ENCODE data around the gene MED29. TPM values are rescaled to one million over a fixed set of nuclear protein-coding genes. Genes with fewer than 3 reads are reported as not detected.

The MED29 gene
- total RNA-seq, 1 experiment from 2014 or later = 24.3 TPM

DNA sequence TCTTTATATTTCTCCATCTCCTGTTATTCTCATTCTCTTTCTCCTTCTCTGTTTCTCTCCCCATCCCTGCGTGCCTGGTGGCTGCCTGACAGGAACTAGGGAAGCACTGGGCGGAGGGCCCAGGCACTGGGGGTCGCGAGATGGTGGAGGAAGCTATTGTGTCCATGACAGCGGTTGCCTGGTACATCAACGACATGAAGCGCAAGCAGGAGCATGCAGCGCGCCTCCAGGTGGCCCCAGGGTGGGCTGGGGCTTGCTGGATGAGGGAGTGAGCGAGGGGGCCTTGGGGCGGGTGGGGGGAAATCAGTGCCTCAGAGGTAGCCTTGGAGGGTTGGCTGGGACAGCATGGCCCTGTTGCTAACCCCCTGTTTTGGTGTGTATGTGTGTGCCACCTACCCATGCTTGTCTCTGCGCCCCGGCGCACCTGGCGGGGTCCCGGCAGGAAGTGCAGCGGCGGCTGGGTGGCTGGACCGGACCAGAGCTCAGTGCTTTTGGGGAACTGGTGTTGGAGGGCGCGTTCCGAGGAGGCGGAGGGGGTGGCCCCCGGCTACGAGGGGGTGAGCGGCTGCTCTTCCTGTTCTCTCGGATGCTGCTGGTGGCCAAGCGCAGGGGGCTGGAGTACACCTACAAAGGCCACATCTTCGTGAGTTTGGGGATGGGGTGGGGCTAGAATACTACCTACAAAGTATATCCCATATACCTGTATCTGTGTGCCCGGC, 26.4 kb downstream of the MED29 start:
- Mint-ChIP-seq H3K4me3 (ENCODE audit: unreplicated experiment) (no peak overlapping the region), H3K27me3 (ENCODE audit: insufficient read depth, unreplicated experiment) (no peaks in the 10 kb centered on the region), H3K9me3 (ENCODE audit: unreplicated experiment) (no peaks in the 10 kb centered on the region), H3K36me3 (ENCODE audit: insufficient read depth, unreplicated experiment) (no peaks in the 10 kb centered on the region), H3K27ac (ENCODE audit: low read depth, unreplicated experiment) (no peak overlapping the region), H3K4me1 (ENCODE audit: insufficient read depth, unreplicated experiment) (peaks cover 9% of the 10 kb centered on the region)
- intact Hi-C loops (cut with micrococcal nuclease) = no loop called here
- DNase-seq (ENCODE audit: unreplicated experiment) = no peak
- BruUV-seq (replicated peaks) = no TSS peak
- ChIA-PET POLR2A (interaction anchor here (0.7 kb wide), 1 partner anchor 18 kb away, joined by 3 read pairs; the partner anchor contains the start of gene RPS16), CTCF (interaction anchor here (0.6 to 1.7 kb wide), 2 partner anchors 19 to 493 kb away, joined by 3 to 4 read pairs; no protein-coding TSS in a partner anchor)
- TF ChIP-seq, protein P1, sequence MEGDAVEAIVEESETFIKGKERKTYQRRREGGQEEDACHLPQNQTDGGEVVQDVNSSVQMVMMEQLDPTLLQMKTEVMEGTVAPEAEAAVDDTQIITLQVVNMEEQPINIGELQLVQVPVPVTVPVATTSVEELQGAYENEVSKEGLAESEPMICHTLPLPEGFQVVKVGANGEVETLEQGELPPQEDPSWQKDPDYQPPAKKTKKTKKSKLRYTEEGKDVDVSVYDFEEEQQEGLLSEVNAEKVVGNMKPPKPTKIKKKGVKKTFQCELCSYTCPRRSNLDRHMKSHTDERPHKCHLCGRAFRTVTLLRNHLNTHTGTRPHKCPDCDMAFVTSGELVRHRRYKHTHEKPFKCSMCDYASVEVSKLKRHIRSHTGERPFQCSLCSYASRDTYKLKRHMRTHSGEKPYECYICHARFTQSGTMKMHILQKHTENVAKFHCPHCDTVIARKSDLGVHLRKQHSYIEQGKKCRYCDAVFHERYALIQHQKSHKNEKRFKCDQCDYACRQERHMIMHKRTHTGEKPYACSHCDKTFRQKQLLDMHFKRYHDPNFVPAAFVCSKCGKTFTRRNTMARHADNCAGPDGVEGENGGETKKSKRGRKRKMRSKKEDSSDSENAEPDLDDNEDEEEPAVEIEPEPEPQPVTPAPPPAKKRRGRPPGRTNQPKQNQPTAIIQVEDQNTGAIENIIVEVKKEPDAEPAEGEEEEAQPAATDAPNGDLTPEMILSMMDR (IDR thresholded peaks at IDR 0.05; ENCODE audit: unreplicated experiment) = no peak

DNA sequence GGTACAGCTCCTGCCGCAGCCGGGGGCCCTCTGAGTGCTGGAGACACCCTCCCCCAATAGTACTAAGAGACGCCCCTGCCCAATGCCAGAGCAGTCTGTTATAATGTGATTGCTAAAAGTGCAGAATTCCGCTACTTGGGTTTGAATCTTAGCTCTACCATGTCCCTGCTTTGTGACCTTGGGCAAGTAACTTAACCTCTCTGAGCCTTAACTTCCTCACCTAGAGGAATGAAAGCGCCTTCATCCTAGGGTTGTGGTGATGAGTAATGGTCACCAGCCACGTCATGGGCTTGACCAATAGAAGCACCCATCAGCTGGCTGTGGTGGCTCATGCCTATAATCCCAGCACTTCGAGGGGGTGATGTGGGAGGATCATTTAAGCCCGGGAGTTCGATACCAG, 27.8 kb downstream of the MED29 start:
- no peaks in the 10 kb centered on the region for H3K36me3 Mint-ChIP-seq (ENCODE audit: insufficient read depth, unreplicated experiment)
- no peak for DNase-seq (ENCODE audit: unreplicated experiment)
- no peak overlapping the region for H3K27ac Mint-ChIP-seq (ENCODE audit: low read depth, unreplicated experiment)
- H3K27me3 Mint-ChIP-seq (ENCODE audit: insufficient read depth, unreplicated experiment) = no peaks in the 10 kb centered on the region
- H3K4me1 Mint-ChIP-seq (ENCODE audit: insufficient read depth, unreplicated experiment) = peaks cover 3% of the 10 kb centered on the region
- intact Hi-C loops (cut with micrococcal nuclease) = no loop called here
- no TSS peak for BruUV-seq (replicated peaks)
- no peaks in the 10 kb centered on the region for H3K9me3 Mint-ChIP-seq (ENCODE audit: unreplicated experiment)
- H3K4me3 Mint-ChIP-seq (ENCODE audit: unreplicated experiment) = no peak overlapping the region
- ChIA-PET POLR2A (no interaction called here), CTCF (interaction anchor here (0.6 kb wide), 1 partner anchor 283 kb away, joined by 3 read pairs; no protein-coding TSS in a partner anchor)
- TF ChIP-seq, protein P1 (IDR thresholded peaks at IDR 0.05; ENCODE audit: unreplicated experiment) = no peak

DNA sequence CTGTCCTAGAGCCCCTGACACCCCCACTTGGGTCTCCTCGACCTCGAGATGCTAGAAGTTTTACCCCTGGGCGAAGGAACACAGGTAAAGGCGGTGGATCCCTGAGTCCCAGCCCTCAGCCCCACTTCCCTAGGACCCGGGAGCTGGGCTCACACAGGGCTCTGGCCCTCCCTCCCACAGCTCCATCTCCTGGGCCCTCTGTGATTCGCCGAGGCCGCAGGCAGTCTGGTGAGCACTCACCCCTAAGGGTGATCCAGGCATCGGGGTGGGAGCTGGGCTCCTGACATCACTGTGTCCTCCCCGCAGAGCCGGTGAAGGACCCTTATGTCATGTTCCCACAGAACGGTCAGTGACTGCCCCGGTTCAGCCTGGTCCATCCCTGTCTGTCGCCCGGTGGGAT, 29.6 kb downstream of the MED29 start:
- no TSS peak for BruUV-seq (replicated peaks)
- Mint-ChIP-seq H3K27me3 (ENCODE audit: insufficient read depth, unreplicated experiment) (no peaks in the 10 kb centered on the region), H3K4me3 (ENCODE audit: unreplicated experiment) (no peak overlapping the region), H3K27ac (ENCODE audit: low read depth, unreplicated experiment) (no peak overlapping the region), H3K36me3 (ENCODE audit: insufficient read depth, unreplicated experiment) (no peaks in the 10 kb centered on the region), H3K4me1 (ENCODE audit: insufficient read depth, unreplicated experiment) (no peaks in the 10 kb centered on the region), H3K9me3 (ENCODE audit: unreplicated experiment) (no peaks in the 10 kb centered on the region)
- intact Hi-C loops (cut with micrococcal nuclease) = no loop called here
- ChIA-PET CTCF (interaction anchor here (0.9 to 1.4 kb wide), 2 partner anchors 23 kb away, joined by 3 to 5 read pairs; no protein-coding TSS in a partner anchor), POLR2A (interaction anchor here (0.8 to 1.8 kb wide), 5 partner anchors 8 to 30 kb away, joined by 3 to 7 read pairs (median 4); partner anchors contain the start of genes MED29, PAF1, PLEKHG2 and RPS16)
- DNase-seq (ENCODE audit: unreplicated experiment) = no peak
- TF ChIP-seq, protein P1 (IDR thresholded peaks at IDR 0.05; ENCODE audit: unreplicated experiment) = no peak

DNA sequence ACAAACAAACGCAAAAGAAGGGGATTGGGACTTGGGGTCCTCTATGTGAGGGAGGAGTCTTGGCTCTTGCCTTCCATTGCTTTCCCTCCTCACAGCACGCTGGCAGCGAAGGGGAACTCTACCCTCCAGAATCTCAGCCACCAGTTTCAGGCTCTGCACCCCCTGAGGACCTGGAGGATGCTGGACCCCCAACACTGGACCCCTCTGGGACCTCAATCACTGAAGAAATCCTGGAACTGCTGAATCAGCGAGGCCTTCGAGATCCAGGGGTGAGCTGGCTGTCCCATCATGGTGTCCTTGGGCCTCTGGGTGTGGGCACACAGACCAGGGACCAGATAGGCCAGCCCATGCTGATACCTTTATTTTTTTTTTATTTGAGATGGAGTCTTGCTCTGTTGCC, 30.8 kb downstream of the MED29 start:
- Mint-ChIP-seq H3K4me1 (ENCODE audit: insufficient read depth, unreplicated experiment) (no peaks in the 10 kb centered on the region), H3K9me3 (ENCODE audit: unreplicated experiment) (no peaks in the 10 kb centered on the region), H3K4me3 (ENCODE audit: unreplicated experiment) (no peak overlapping the region), H3K27me3 (ENCODE audit: insufficient read depth, unreplicated experiment) (no peaks in the 10 kb centered on the region), H3K27ac (ENCODE audit: low read depth, unreplicated experiment) (no peak overlapping the region), H3K36me3 (ENCODE audit: insufficient read depth, unreplicated experiment) (no peaks in the 10 kb centered on the region)
- ChIA-PET POLR2A (interaction anchor here (0.7 to 2.2 kb wide), 4 partner anchors 10 to 28 kb away, joined by 3 to 14 read pairs (median 4); partner anchors contain the start of genes PLEKHG2 and RPS16), CTCF (interaction anchor here (0.6 to 1.4 kb wide), 3 partner anchors 11 to 117 kb away, joined by 3 to 5 read pairs (median 3); partner anchors contain the start of gene EID2)
- BruUV-seq (replicated peaks) = no TSS peak
- TF ChIP-seq, protein P1 (IDR thresholded peaks at IDR 0.05; ENCODE audit: unreplicated experiment) = no peak
- DNase-seq (ENCODE audit: unreplicated experiment) = no peak
- intact Hi-C loops (cut with micrococcal nuclease) = no loop called here
